ENCODE data around the gene GRIN2C.

Gene GRIN2C

DNA sequence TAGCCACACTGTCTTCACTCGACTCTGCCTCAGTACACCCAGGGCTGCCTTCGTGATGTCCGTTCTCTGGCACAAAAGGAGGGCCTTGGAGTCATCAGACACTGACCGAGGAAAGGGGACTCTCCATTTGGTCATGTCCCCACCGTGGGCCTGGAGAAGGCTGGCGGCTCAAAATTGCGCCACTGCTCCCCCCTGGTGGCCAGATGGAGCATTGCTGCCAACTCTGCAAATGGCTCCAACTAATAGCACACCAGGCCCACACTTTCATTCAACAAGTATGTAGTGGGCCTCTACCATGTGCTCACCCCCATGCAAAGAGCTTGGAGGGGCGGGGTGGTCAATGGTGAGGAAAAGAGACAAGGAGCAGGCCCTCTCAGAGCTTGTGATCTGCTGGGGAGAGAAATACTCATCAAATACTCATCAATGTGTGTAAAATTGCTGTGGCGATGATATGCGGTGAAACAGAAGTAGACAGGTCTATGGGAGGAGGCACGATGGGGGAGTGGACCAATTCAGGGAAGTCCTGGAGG, 5.2 kb upstream of the GRIN2C start:
- TF ChIP-seq, protein P1, sequence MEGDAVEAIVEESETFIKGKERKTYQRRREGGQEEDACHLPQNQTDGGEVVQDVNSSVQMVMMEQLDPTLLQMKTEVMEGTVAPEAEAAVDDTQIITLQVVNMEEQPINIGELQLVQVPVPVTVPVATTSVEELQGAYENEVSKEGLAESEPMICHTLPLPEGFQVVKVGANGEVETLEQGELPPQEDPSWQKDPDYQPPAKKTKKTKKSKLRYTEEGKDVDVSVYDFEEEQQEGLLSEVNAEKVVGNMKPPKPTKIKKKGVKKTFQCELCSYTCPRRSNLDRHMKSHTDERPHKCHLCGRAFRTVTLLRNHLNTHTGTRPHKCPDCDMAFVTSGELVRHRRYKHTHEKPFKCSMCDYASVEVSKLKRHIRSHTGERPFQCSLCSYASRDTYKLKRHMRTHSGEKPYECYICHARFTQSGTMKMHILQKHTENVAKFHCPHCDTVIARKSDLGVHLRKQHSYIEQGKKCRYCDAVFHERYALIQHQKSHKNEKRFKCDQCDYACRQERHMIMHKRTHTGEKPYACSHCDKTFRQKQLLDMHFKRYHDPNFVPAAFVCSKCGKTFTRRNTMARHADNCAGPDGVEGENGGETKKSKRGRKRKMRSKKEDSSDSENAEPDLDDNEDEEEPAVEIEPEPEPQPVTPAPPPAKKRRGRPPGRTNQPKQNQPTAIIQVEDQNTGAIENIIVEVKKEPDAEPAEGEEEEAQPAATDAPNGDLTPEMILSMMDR (conservative IDR thresholded peaks at IDR 0.05), result peak; percentile 97
- no peak for TF ChIP-seq ZFX (IDR thresholded peaks at IDR 0.05)
- no peak overlapping the region for H3K27ac ChIP-seq

- TF ChIP-seq, protein P1 (conservative IDR thresholded peaks at IDR 0.05), result no peak
- no peak for TF ChIP-seq ZFX (IDR thresholded peaks at IDR 0.05)
- H3K27ac ChIP-seq, result no peak overlapping the region
These were observed 4.7 kb upstream of the GRIN2C start for GRCh38 chr17:74864297-74864865.

DNA sequence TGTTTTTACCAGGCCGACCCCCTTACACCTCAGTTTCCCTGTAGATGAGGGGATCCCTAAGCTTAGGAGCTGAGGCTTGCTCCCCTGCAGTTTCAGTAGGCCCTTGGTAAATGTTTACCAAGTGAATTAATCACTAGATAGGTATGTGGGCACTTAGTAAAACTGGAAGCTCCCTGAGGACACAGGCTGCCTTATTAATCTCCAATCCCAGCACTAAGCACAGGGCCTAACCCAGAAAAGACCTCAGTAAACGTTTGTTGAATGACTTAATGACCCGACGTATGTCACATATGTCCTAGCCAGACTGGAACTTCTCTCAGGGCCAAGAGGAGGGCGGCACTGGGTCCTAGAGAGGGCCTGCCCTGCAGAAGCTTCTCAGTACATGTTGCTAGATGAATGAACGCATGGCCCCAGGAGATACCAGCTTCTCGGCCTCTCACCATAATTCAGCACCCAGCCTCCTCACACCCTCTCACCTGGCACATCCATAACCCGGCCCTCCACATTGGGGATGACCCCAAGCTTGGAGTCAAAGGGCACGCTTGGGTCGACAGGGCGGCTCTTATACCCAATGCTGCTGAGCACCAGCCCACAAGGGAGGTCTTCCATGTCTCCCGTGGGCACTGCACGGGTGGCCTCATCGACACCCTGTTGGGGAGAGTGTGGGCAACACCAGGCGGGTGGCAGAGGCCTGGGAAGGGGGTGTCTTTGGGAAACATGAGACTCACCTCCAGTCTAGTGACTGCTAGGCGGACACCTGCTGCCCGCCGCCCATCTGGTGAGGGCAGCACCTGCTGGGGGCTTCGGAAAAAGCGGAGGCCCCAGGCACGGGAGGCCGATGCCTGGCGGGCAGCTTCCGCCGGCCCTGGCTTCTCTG, 4.0 kb upstream of the GRIN2C start:
- H3K27ac ChIP-seq, result no peak overlapping the region
- TF ChIP-seq, protein P1 (conservative IDR thresholded peaks at IDR 0.05), result no peak
- TF ChIP-seq ZFX (IDR thresholded peaks at IDR 0.05), result no peak

GRCh38 chr17:74862919-74863318, 3.2 kb upstream of the GRIN2C start:
- H3K27ac ChIP-seq, result no peak overlapping the region
- TF ChIP-seq, protein P1 (conservative IDR thresholded peaks at IDR 0.05), result no peak
- no peak for TF ChIP-seq ZFX (IDR thresholded peaks at IDR 0.05)

DNA sequence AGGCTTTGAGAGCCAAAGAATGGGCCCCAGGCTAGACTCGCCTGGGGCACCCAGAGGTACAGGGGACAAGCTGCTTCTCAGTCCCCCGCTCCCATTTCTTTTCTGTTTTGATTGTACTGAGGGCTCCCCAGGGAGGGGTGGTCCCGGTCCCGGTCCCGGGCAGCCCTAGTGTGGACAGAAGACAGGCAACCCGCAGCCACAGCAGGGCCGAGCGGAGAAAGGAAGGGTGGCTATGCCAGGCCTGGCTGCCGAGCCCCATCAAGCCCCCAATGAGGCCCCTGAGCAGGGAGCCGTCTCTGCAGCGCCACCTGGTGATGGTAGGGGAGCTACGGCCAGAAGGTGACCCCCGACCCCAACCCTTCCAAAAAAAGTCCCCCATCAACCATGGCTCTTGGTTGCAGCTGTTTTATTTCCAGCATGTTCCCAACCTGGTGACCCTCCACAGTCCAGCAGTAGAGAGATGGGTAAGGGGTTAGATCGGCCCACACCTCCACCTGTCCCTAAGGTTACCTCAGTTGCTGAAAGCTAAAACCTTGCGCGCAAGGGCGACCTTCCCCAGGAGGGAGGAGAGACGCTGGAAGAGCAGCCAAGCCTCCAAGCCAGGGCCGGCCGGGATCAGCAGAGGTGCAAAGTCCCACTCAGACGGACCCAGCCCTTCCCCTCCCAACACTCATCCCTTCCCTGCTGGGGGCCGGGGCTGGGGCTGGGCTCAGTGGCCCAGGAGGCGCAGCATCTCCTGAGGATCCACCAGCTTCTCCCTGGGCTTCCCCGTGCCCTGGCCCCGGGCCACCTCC, 2.6 kb upstream of the GRIN2C start:
- H3K27ac ChIP-seq, result no peak overlapping the region
- TF ChIP-seq, protein P1 (conservative IDR thresholded peaks at IDR 0.05), result peak; percentile 82
- TF ChIP-seq ZFX (IDR thresholded peaks at IDR 0.05), result no peak

- TF ChIP-seq, protein P1 (conservative IDR thresholded peaks at IDR 0.05), result no peak
- TF ChIP-seq ZFX (IDR thresholded peaks at IDR 0.05), result no peak
- H3K27ac ChIP-seq, result no peak overlapping the region
These were observed 2.0 kb upstream of the GRIN2C start for GRCh38 chr17:74861662-74862107.

Measured in C4-2B (cell line).